TTC549 (cell line): ENCODE data around the gene RPSA.
"Not testable (repeated sequence)": the region's sequence is repeated elsewhere in the genome, so short reads cannot be mapped to it uniquely, and the experiment has no call there.

Experiments
- FAIRE-seq: peaks from 2 replicates; lab custom pipeline; 2012; peaks lifted over from hg19 to GRCh38; lab: Jason Lieb, UNC

The RPSA gene

DNA sequence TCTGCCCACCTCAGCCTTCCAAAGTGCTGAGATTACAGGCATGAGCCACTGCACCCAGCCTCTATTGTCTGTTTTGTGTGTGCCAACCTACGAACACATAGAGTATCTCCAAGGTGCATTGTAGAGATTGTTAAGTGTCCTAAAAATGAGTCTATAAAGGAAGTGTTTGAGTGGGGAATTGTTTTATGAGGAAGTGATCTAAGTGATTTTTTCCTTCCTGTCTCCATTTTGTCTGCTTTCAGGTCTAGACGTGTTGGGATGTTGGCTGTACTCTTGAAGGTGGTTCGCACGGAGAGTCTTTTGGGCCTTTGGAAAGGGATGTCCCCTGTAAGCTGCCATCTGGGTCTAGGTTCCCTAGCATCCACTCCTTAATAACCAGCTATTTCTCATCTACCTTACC, 16.3 kb upstream of the RPSA start:
- no peak for FAIRE-seq

DNA sequence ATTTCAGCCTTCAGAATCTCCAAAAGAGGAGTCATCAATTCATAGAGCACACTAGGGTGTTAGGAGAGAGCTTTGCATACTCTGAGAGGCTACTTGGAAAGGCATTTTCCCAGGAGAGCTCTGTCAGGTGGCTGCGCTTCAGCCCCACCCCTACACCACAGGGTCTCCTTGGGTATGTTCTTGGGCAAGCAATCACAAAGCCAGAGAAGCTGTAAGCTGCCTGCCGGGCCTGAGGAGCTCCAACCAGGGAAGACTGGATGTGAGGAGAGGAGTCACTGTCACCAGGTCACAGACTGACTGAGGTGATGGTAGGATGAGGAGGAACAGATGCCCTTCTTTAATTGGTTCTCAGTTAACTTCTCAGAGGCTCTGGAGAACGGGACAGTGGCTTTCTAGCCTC, 9.8 kb upstream of the RPSA start:
- FAIRE-seq, result no peak

DNA sequence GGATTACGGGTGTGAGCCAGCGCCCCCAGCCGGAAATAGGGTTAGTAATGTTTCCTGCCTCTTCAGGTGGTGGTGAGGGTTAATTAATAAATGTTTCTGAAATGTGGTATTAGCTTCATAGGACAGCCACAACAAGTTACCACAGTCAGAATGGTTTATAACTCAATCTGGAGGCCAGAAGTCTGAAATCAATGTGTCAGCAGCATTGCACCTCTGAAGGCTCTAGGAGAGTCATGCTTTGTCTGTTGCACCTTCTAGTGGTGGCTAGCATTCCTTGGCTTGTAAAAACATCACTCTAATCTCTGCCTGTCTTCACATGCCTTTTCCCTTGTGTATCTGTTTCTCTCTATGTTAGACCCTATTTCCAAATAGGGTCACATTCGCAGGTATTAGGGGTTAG, 7.8 kb upstream of the RPSA start:
- FAIRE-seq, result no peak

DNA sequence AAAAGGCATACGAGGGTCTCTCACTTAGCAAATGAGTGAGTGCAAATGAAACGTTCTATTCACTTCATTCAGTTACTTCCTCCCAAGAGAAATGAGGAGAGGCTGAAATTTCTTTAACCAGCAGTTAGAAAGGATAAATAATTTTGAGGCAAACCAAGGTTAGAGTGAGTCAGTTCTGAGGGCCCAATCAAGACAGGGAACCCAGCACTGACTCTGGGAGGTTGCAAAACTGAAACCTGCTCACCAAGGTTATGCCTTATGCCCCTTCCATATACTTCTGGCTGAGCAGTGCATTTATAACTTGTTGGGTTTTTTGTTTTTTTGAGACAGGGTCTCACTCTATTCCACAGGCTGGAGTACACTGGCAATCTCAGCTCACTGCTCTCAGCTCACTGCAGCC, 4.5 kb upstream of the RPSA start:
- FAIRE-seq, result no peak

DNA sequence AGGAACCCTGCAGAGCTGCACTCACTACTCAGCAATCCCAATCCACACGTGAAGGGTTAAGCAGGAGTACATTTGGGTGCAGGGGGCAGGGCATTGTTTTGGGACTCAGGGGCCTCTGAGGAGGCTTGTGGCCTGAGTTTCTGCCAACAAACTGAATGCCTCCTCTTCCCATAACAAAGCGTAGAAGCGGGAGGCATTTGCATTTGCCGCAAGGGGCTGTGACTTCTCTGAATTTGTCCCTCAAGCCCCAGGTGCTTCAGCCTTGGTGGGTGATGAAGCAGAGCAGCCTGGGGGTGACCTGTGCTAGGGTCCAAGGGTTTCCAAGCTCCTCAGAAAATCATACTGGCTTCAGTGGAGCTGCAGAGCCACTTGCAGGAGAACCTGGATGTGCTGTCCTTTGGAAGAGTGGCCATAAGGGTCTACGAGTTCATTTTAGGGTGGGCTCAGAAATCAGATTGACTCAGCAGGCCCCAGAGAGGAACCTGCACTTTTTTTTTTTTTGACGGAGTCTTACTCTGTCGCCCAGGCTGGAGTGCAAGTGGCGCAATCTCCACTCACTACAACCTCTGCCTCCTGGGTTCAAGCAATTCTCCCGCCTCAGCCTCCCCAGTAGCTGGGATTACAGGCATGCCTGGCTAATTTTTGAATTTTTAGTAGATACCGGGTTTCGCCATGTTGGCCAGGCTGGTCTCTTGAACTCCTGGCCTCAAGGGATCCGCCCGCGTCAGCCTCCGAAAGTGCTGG, 1.4 kb upstream of the RPSA start:
- FAIRE-seq, result no peak

DNA sequence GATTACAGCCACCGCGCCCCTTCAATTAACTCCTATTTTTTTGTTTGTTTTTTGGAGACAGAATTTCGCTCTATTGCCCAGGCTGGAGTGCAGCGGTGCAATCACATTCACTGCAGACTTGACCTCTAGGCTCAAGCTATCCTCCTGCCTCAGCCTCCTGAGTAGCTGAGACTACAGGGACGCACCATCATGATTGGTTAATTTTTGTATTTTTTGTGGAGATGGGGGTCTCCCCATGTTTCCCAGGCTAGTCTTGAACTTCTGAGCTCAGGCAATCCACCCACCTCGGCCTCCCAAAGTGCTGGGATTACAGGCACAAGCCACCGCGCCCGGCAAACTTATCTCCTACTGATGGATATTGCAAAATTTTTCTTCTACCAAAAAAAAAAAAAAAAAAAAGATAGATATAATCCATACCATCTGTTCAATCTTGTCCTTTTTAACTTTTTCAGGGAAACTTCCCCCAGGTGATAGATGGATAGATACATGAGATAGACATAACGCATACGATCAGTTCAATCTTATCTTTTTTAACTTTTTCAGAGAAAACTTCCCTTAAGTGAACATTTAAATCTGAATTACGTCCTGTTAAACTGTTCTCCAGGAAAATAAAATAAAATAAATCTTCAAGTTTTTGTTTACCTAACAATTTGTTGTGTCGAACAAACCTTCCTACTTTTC, 693 bp upstream of the RPSA start:
- FAIRE-seq, result no peak

DNA sequence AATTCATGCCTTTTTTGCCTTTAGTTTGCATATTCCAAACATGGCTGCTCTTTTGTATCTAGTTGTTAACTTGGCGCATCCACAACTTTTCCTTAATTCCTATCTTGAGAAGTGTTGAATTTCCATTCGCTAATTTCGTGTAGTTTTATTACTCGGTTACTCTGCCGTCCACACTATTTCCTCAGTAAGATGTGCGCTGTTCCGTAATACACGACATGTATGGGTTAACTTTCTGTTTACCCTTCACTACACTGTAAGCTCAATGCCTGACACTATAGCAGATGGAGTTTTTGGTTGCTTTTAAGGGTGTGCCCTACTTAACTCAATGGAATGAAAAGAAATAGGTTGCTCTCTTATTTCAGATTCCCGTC, 724 bp downstream of the RPSA start:
- no peak for FAIRE-seq

DNA sequence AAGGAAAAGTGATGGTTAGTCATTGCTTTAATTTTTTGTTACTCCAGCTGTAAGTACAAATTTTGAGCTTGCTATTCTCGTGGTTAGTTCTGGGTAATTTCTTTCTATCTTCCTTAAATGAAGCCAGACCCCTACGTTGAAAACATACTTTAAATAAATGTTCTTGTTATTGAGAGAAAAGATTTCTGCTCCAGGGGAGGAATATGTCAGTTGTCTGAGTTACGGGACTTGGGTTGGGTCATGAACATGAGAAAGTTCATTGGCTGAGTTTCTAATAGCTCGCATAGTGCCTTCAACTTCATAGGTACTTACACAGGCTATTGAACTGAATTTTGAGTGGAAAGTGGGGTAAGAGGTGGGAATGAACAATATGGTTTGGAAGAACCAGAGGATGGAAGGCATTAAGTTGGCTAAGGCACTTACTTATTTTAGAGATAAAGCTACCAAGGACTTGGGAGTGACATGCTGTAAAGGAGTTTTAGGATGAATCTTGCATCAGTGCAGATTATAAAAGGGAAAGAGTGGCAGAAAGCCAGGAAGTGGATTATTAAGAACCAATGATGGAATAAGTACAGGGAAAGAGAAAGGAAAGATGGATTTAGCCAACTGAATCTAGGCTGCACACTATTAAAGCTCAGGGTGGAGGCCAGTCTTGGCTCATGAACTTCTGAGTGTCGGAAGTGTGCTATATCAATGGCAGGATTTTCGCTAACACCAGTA, 1.4 kb downstream of the RPSA start:
- no peak for FAIRE-seq

DNA sequence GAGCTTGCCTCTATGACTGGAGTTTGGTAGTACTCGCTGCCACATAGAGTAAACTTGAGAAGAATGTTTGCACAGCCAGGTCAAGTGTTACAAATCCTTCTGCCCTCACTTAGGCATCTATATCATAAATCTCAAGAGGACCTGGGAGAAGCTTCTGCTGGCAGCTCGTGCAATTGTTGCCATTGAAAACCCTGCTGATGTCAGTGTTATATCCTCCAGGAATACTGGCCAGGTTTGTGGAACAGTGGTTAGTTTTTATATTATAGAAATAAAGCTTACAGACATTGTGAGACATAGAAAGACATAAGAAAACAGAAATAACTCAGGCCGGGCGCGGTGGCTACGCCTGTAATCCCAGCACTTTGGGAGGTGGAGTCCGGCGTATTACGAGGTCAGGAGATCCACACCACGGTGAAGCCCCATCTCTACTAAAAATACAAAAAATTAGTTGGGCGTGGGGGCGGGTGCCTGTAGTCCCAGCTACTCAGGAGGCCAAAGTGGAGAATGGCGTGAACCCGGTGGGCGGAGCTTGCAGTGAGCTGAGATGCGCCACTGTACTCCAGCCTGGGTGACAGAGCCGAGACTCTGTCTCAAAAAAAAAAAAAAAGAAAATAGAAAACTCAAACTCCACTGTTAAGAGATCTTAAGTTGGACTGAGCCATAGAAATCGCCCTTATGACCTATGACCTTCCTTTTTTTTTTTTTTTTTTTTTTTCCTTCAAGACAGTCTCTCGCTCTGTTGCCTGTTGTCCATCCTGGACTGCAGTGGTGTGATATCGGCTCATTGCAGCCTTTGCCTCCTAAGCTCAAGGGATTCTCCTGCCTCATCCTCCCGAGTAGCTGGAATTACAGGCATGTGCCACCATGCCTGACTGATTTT, 2.2 kb downstream of the RPSA start:
- no peak for FAIRE-seq

DNA sequence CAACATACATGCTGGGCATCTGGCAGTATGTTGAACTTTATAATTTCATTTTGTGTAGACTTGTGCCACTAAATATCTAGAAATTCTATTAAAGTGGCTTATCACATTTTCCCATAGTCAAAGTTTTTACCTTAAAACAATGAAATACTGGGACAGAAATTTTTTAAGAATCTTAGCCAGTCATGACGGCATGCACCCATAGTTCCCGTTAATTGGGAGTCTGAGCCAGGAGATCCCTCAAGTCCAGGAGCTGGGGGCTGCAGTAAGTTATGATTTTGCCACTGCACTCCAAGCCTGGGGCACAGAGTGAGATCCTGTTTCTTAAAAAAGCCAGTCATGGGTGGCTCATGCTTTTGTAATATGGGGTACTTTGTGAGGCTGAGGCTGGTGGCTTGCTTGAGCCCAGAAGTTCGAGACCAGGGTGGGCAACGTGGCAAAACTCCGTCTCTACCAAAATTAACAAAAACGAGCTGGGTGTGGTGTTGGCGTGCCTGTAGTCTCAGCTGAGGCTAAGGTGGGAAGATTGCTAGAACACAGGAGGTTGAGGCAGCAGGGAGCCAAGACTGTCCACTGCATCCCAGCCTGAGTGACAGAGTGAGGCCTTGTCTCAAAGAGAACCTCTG, 3.1 kb downstream of the RPSA start:
- no peak for FAIRE-seq

DNA sequence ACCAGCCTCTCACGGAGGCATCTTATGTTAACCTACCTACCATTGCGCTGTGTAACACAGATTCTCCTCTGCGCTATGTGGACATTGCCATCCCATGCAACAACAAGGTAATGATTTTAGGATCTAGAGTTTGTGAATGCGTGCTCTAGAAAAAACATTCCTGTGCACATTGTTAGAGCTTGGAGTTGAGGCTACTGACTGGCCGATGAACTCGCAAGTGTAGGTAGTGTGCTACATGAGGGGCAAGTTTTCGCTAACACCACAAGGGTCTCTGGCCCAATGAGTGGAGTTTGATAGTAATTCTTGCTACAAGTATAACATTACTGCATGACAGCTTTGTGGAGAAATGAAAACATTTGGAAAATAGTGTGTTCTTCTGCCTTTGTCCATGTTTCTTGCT, 4.4 kb downstream of the RPSA start:
- no peak for FAIRE-seq

DNA sequence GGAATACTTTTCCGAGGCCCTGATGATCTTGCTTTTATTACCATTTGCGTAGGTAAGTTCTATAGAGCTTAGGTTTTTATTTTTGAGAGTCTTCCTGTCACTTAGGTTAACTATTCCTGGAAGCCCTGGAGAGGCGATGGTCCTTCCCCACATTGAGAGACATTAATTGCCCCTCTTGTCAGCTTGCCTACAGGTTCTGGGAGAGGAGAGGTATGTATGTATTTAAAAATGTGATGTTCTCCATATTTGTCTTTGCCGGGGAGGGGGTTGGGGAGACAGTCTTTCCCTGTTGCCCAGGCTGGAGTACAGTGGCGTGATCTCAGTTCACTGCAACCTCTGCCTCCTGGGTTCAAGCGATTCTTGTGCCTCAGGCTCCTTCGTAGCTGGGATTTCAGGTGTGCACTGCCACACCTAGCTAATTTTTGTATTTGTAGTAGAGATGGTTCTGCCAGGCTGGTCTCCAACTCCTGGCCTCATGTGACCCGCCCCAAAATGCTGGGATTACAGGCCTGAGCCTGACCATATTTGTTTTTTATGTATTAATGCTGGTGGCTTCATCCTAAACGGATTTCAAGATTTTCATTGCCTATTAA, 6.2 kb downstream of the RPSA start:
- FAIRE-seq, result no peak

DNA sequence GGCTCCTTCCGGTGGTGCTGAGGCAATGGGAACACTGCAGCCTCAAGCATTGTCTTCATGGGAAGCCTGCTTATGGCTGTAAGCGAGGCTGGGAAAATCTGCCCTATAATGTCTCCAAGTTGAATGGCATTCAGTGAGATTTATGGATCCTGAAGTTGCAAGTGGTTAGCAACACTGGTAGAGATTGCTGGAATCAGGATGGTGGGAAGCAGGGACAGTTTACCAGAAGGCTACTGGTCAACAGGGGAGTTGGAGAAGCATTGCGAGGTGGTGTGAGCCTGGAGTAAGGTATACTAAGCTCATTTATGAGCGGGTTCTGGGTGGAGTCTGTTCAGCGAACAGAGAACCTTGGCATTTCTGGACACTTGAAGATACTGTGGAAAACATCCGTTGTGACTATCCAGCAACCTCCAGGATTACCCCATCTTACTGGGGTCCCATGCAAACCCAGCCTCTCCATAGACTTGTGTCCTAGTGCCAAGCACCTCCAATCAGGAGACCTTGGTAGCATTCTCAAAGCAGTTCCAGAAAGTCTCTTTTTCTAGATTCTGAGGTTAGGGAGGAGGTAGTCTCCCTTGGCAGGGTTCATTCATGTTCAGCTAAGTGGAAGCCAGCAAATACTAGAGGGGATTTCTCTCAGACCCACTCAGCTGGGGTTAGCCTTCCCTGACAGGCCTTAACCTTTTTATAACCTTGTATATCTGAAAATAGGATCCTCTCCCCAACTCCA, 7.3 kb downstream of the RPSA start:
- no peak for FAIRE-seq

DNA sequence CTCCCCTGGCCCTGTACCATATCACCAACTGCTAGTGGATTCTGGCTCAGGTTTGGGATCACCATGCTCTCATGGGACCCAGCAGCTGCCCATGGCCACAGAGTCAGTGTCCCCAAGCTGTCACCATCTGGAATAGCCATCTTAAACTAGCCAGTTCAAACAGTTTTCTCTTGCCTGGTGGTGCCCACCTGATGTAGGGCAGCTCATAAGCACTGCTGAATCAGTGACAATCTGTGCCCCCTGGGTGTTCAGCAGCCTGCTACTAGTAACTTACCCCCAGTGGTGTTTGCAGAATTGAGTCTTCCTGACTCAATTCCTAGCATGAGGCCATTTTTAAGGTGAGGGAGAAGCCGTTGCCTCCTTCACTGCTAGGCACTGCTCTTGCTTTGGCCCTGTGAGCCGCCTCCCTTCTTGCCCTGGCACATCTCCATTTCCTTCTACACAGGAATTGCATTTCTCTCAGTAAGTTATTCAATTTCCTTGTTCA, 7.9 kb downstream of the RPSA start:
- FAIRE-seq, result no peak

DNA sequence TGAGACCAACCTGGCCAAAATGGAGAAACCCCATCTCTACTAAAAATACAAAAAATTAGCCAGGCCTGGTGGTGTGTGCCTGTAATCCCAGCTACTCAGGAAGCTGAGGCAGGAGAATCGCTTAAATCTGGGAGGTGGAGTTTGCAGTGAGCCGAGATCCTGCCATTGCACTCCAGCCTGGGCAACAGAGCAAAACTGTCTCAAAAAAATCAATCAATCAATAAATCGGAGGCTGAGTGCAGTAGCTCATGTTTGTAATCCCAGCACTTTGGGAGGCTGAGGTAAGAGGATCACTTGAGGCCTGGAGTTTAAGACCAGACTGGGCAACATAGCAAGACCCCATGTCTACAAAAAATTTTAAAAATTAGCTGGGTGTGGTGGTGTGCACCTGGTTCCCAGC, 8.8 kb downstream of the RPSA start:
- not testable (repeated sequence) for FAIRE-seq

DNA sequence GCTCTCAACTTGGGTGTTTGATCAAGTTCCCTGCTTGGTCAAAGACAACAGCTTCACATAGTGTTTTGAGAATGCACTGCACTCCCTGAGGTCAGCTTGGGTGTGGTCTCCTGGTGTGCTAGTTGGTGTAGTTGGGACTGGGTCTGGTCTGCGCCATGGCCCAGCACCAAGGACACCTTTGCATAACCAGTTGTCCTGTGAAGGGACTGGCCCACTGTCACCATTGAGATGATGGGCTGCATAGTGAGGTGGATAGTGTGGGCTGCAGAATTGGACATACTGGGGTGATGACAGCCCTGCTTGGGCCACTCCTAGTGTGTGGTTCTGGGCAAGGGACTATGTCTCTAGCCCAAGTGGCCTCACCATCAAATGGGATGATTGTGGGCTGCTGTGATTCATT, 9.5 kb downstream of the RPSA start:
- FAIRE-seq, result no peak

DNA sequence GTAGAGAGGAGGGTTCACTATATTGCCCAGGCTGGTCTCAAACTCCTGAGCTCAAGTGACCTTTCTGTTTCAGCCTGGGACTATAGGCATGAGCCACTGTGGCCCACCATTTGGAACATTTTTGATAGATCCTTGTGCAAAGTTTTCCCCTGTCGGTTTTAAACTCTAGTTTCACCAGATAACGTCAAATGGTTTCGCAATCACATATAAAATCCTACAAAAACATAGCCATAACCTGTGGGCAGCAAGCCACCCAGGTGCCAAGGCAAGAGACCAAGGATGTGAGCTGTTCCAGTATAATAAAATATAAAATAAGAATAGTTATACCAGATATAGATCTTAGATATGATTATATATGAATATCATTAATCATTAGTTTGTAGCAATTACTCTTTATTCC, 10.5 kb downstream of the RPSA start:
- FAIRE-seq, result not testable (repeated sequence)

DNA sequence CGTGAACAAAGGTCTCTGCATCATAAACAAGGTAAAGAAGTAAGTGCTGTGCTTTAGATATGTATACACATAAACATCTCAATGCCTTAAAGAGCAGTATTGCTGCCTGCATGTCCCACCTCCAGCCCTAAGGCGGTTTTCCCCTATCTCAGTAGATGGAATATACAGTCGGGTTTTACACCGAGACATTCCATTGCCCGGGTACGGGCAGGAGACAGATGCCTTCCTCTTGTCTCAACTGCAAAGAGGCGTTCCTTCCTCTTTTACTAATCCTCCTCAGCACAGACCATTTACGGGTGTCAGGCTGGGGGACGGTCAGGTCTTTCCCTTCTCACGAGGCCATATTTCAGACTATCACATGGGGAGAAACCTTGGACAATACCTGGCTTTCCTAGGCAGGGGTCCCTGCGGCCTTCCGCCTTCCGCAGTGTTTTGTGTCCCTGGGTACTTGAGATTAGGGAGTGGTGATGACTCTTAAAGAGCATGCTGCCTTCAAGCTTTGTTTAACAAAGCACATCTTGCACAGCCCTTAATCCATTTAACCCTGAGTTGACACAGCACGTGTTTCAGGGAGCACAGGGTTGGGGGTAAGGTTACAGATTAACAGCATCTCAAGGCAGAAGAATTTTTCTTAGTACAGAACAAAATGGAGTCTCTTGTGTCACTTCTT, 12.2 kb downstream of the RPSA start:
- FAIRE-seq, result not testable (repeated sequence)

DNA sequence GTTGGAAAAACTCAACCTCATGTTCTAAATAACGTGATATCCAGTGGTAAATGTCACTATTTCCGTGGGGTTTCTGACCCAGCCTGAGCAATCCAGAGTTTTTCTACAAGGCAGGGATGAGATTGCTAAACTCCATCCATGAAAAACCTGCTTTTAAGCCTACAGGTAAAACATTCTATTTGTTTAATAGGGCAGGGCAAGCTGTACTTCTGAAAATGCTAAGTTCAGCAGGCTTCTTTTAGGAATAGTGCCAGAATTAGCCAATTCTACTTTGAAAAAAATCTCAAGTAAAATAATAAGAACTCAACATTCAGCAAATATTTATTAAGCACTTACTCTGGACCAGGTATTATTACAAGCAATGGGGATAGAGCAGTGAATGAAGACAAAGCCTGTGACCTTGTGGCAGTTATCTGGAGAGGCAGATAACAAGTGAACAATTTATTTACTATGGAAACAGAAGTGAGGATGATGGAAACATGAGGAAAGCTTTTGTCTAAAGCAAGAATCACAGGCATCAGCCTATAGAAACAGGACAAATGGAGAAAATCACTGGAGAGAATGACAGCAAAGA, 13.3 kb downstream of the RPSA start:
- no peak for FAIRE-seq

DNA sequence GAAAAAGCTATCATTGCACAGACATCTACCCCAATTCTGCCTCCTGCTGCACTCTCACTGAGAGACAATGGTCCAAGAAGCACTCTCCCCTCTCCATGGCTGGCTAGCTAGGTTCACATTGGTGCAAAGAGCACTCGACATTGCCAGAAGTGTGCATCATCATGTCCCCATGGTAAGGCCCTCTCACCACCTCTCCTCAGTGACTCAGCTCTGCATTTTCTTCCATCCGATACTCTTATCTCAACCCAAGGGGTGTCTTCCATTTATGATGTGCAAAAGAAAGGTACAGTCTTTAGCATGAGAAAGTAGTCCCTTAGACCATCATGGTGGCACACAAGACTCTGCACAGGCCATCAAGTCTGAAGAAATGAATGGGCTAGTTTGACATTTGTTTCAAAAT, 14.0 kb downstream of the RPSA start:
- FAIRE-seq, result no peak
